PFSK-1 (cell line): ENCODE results near the gene VAV3.

Source experiments
- FOXP2 ChIP-seq: optimal IDR thresholded peaks from 2 replicates; pipeline ENCODE3; 2011; ENCODE audit warnings: borderline replicate concordance, control low read depth, inconsistent platforms; ENCODE audit not compliant: insufficient read depth; ENCODE audit errors: extremely low read length, extremely low read depth
- POLR2AphosphoS5 ChIP-seq: IDR thresholded peaks from 2 replicates; pipeline ENCODE4 v1.6.1; 2012; ENCODE audit warnings: low read depth, mild to moderate bottlenecking, control low read depth, low read length, moderate library complexity
- REST ChIP-seq, 2 experiments: IDR thresholded peaks; 2 replicates each; pipeline versions ENCODE4 v1.6.1 to v1.8.0; 2011 to 2012; ENCODE audit warnings: low read depth in 2 of 2, low read length in 2 of 2, control low read depth in 1 of 2, inconsistent platforms in 1 of 2, mild to moderate bottlenecking in 1 of 2, moderate library complexity in 1 of 2; ENCODE audit not compliant: insufficient read depth in 1 of 2
- SIN3A ChIP-seq: IDR thresholded peaks from 2 replicates; pipeline ENCODE4 v1.6.1; 2012; ENCODE audit warnings: mild to moderate bottlenecking, low read length, moderate library complexity, borderline replicate concordance; ENCODE audit not compliant: insufficient read depth
- TAF1 ChIP-seq: IDR thresholded peaks from 2 replicates; pipeline ENCODE4 v1.6.1; 2012; ENCODE audit warnings: low read length, control low read depth, borderline replicate concordance; ENCODE audit not compliant: insufficient read depth

Gene VAV3

DNA sequence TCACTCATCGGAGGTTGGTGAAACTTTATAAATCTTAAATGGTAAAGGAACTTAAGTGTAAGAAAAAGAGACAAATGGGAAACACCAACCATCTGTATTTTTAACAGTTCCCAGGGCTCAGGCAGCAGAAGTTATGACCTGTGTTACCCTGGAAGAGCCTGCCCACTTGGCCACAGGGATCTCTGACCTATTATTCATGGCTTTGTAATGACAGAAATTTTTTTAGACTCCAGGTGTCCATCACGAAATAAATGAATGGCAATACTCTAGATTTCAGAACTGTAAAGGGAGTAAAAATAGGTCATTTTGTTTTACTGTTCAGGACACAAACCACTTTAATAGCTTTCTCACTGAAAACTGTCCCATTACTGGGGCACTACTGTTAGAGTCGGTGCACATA is 389.8 kb downstream of the VAV3 start:
- TF ChIP-seq TAF1: no peak
- no peak for TF ChIP-seq REST (IDR thresholded peaks at IDR 0.05; ENCODE audit: insufficient read depth in 1 of 2, low read depth in 2 of 2, low read length in 2 of 2)
- no peak for TF ChIP-seq POLR2AphosphoS5
- TF ChIP-seq FOXP2: no peak
- TF ChIP-seq SIN3A: no peak

GRCh38 chr1:107574044-107574443 is 390.9 kb downstream of the VAV3 start:
- TF ChIP-seq TAF1 (no peak), FOXP2 (no peak), POLR2AphosphoS5 (no peak), SIN3A (no peak), REST (IDR thresholded peaks at IDR 0.05; ENCODE audit: insufficient read depth in 1 of 2, low read depth in 2 of 2, low read length in 2 of 2) (no peak)

GRCh38 chr1:107572674-107573211 is 392.2 kb downstream of the VAV3 start:
- TF ChIP-seq POLR2AphosphoS5 (no peak), TAF1 (no peak), SIN3A (no peak), FOXP2 (no peak), REST (IDR thresholded peaks at IDR 0.05; ENCODE audit: insufficient read depth in 1 of 2, low read depth in 2 of 2, low read length in 2 of 2) (no peak)

DNA sequence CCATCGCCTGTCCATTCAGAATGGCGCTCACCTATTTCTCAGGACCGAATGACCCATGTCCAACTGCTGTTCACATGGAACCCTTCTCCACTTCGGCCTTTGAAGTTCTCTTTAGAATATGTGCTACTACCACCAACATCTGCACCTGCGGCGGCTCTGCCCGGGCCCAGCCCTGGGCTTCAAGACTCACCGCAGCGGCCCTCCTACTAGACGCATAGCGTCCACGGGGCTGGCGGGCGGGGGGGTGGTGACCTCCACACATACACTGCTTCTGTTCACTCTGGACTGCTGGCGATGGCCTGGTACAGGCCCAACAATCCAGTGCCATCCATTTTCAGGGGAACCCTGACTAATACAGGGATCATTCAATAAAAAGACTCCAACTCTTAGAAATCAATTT is 394.2 kb downstream of the VAV3 start:
- no peak for TF ChIP-seq POLR2AphosphoS5
- TF ChIP-seq REST (IDR thresholded peaks at IDR 0.05; ENCODE audit: insufficient read depth in 1 of 2, low read depth in 2 of 2, low read length in 2 of 2): no peak
- TF ChIP-seq TAF1: no peak
- TF ChIP-seq FOXP2: no peak
- no peak for TF ChIP-seq SIN3A

DNA sequence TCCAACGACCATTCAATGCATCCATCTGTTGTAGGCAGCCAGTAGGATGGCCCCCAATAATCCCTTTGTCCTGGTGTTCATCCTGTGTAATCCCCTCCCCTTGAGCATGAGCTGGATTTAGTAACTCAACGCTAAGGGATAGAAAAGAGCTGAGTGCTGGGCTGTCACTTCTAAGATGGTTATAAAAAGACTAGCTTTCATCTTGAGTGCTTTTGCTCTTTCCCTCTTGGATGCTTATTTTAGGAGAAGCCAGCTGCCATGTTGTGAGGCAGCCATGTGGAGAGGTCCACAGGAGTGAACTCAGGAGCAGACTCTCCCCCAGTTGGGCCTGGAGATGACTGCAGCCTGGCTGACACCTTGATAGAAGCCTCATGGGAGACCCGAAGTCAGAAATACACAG is 401.5 kb downstream of the VAV3 start:
- TF ChIP-seq SIN3A: no peak
- TF ChIP-seq REST (IDR thresholded peaks at IDR 0.05; ENCODE audit: insufficient read depth in 1 of 2, low read depth in 2 of 2, low read length in 2 of 2): no peak
- TF ChIP-seq TAF1: no peak
- TF ChIP-seq FOXP2: no peak
- no peak for TF ChIP-seq POLR2AphosphoS5
